ENCODE results near the gene DPP6. TPM values are rescaled to one million over a fixed set of nuclear protein-coding genes. Genes with fewer than 3 reads are reported as not detected.

Gene DPP6
- total and polyA plus RNA-seq, 12 donors = 0.07 to 2.1 (median 0.16) TPM; not detected in 4

- no peak for DNase-seq
- Histone ChIP-seq H3K4me3 (no peak overlapping the region), H3K36me3 (no peaks in the 10 kb centered on the region), H3K9me3 (no peaks in the 10 kb centered on the region), H3K4me1 (no peaks in the 10 kb centered on the region), H3K27ac (no peak overlapping the region), H3K27me3 (peaks cover 0 to 5% (median 0%) of the 10 kb centered on the region in 7 donors)
- intact Hi-C loops (cut with DNase I) = no loop called here
- ATAC-seq = no peak
- WGBS, 2 donors = 74 to 76% methylated on average over 14 of the region's 14 CpGs
- no peak for TF ChIP-seq CTCF (IDR thresholded peaks at IDR 0.05)
Observed at GRCh38 chr7:154342971-154343633, 290.9 kb downstream of the DPP6 start.

- no peaks in the 10 kb centered on the region for H3K4me1 ChIP-seq
- no peak for TF ChIP-seq CTCF (IDR thresholded peaks at IDR 0.05)
- H3K9me3 ChIP-seq = no peaks in the 10 kb centered on the region
- intact Hi-C loops (cut with DNase I) = no loop called here
- no peak overlapping the region for H3K27ac ChIP-seq
- H3K27me3 ChIP-seq = peaks cover 0 to 5% (median 0%) of the 10 kb centered on the region in 7 donors
- ATAC-seq (no peak), DNase-seq (no peak)
- 82 to 85% methylated on average over 14 of the region's 14 CpGs for WGBS, 2 donors
- H3K36me3 ChIP-seq = no peaks in the 10 kb centered on the region
- no peak overlapping the region for H3K4me3 ChIP-seq
Observed at GRCh38 chr7:154343778-154344412, 291.7 kb downstream of the DPP6 start.

GRCh38 chr7:154345093-154345492 lies 292.9 kb downstream of the DPP6 start:
- Histone ChIP-seq H3K36me3 (no peaks in the 10 kb centered on the region), H3K4me1 (no peaks in the 10 kb centered on the region), H3K4me3 (no peak overlapping the region), H3K9me3 (peaks cover 0 to 2% (median 0%) of the 10 kb centered on the region in 11 donors), H3K27ac (no peak overlapping the region), H3K27me3 (peaks cover 0 to 5% (median 0%) of the 10 kb centered on the region in 7 donors)
- TF ChIP-seq CTCF (IDR thresholded peaks at IDR 0.05) = no peak
- WGBS, 2 donors = 79 to 80% methylated on average over 5 of the region's 5 CpGs
- intact Hi-C loops (cut with DNase I) = no loop called here
- DNase-seq = no peak
- no peak for ATAC-seq

GRCh38 chr7:154347700-154348266 lies 295.6 kb downstream of the DPP6 start:
- 42 to 49% methylated on average over 3 of the region's 3 CpGs for WGBS, 2 donors
- intact Hi-C loops (cut with DNase I) = no loop called here
- no peak for TF ChIP-seq CTCF (IDR thresholded peaks at IDR 0.05)
- peaks cover 0 to 9% (median 0%) of the 10 kb centered on the region in 11 donors for H3K9me3 ChIP-seq
- H3K4me1 ChIP-seq = no peaks in the 10 kb centered on the region
- no peak overlapping the region for H3K4me3 ChIP-seq
- no peaks in the 10 kb centered on the region for H3K36me3 ChIP-seq
- DNase-seq (no peak), ATAC-seq (no peak)
- H3K27ac ChIP-seq = no peak overlapping the region
- no peaks in the 10 kb centered on the region for H3K27me3 ChIP-seq
